ENCODE data around the gene CDK5.
"Not testable (repeated sequence)": the region's sequence is repeated elsewhere in the genome, so short reads cannot be mapped to it uniquely, and the experiment has no call there.

CDK5 gene

DNA sequence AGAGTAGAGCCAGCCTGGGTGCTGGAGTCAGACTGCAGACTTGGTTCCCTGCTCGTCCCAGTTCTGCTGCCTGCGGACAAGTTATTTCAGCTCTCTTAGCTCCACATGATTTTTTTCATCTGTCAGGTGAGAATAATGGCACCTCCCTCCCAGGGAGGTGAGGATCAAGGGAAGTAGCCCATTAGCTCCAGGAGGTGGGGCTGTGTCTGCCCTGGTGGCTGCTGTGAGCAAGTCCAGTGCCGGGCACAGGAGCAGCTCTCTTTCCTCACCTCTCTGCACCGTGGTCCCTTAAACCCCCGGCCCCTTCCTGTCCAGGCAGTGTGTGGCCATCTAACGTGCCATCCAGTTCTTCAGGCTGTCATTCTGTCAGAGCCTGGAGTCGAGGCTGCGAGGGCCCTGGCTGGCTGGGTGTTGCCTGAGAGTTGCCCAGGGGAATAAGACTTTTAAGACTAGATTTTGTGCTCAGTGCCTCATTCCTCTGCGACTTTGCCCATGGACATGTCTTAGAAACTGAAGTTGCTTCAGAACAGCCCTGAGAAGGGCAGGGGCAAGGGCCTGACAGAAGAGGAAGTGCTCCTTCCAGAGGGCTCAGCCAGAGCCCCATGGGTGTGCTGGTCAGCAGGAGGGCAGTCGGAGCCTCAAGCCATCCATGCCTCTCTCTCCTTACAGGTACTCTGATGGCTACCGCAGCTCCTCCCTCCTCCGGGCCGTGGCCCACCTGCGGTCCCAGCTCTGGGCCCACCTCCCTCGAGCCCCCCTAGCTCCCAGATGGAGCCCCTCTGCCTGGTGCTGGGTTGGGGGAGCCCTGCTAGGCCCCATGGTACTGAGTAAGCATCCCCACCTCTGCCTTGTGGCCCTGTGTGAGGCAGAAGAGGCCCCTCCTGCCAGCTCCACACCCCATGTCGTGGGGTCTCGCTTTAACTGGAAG, 24.5 kb downstream of the CDK5 start:
- no peak for DNase-seq (ENCODE audit: low spot score in 2 of 2)
- no peaks in the 10 kb centered on the region for H3K9me3 ChIP-seq
- in situ Hi-C loops (cut with MboI; ENCODE audit: low sequenced_read_pairs), result no loop called here
- H3K27me3 ChIP-seq (ENCODE audit: low read depth), result no peaks in the 10 kb centered on the region
- H3K36me3 ChIP-seq (replicated peaks), result peaks cover 11% of the 10 kb centered on the region
- no peak overlapping the region for H3K4me3 ChIP-seq
- peaks cover 4% of the 10 kb centered on the region for H3K4me1 ChIP-seq

DNA sequence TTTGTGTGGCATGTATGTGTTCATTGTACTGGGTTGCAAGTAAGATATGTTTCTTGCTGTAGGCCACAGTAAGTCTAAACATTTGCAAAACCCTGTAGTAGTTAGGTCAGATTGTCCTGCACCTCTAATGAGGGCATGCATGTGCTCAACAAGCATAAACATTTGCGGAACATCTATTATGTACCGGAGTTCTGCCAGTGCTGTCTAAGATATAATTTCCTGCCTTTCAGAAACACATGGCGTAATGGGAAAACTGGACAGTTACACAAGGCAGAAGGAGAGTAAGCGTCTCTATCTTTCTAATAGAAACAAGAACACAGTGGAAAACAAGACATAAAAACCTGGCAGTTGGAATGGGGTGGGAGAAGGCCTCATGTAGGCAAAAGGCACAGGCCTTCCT, 26.7 kb downstream of the CDK5 start:
- peaks cover 20% of the 10 kb centered on the region for H3K4me1 ChIP-seq
- DNase-seq (ENCODE audit: low spot score in 2 of 2), result no peak
- H3K4me3 ChIP-seq, result no peak overlapping the region
- peaks cover 11% of the 10 kb centered on the region for H3K36me3 ChIP-seq (replicated peaks)
- in situ Hi-C loops (cut with MboI; ENCODE audit: low sequenced_read_pairs), result no loop called here
- H3K27me3 ChIP-seq (ENCODE audit: low read depth), result no peaks in the 10 kb centered on the region
- H3K9me3 ChIP-seq, result no peaks in the 10 kb centered on the region

DNA sequence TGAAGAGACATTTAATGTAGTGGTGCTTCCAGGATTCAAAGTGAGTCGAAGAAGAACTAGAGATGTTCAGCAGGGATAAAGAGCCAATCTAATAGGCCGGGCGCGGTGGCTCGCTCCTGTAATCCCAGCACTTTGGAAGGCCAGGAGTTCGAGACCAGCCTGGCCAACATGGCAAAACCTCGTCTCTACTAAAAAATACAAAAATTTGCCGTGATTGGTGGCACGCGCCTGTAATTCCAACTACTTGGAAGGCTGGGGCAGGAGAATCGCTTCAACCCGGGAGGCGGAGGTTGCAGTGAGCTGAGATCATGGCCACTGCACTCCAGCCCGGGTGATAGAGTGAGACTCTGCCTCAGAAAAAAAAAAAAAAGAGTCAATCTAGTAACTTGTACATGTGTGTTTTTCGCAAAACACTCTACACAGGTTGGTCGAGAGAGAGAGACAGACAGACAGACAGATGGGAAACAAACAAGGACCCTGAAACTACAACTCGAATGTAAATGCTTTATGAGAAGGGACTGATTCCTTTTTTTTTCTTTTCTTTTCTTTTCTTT, 28.7 kb downstream of the CDK5 start:
- Histone ChIP-seq H3K4me3 (peak overlapping the region; percentile 96), H3K36me3 (replicated peaks) (peaks cover 3% of the 10 kb centered on the region; the same call in 1 of the 2 replicates), H3K27me3 (ENCODE audit: low read depth) (no peaks in the 10 kb centered on the region), H3K9me3 (no peaks in the 10 kb centered on the region), H3K4me1 (peaks cover 20% of the 10 kb centered on the region)
- in situ Hi-C loops (cut with MboI; ENCODE audit: low sequenced_read_pairs), result no loop called here
- DNase-seq (ENCODE audit: low spot score in 2 of 2), result no peak

DNA sequence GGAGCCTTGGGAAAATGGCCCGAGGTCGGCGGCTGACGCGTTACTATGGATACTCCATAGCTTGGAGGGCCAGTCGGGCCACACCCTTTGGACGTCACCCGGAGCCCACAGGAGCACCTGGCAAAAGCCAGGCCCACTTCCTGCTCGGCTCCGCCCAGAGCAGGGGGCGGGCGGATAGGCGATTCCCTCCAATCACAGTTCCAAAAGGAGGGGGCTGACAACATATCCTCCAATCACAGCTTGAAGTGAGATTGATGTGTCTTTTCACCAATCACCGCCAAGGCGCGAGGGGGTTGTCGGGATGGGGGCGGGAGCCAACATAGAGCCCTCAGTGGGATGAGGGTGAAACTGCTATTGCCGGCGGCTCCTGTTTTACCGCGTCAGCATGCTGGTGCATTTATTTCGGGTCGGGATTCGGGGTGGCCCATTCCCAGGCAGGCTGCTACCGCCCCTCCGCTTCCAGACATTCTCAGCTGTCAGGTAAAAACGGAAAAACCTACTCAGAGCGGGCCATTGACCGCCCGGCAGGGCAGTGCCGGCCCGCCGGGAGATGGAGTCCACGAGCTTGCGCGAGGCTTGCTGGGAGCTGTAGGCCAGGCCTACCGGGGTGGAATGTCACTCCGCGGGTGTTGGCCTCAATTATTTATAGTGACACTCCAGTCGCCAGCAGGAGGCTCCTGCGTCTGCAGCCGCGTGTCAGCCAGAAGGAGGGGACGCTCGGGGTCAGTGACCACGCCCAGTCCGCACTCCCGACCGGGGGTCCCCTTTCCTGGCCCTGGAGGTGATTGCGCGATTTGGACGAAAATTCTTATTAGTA, 29.4 kb downstream of the CDK5 start, which contains the start of gene ABCB8:
TSS of gene ABCB8 (plus strand) at position 320 of the 817 bp plus-strand sequence. CDS start at position 386, 66 bp downstream.
- Histone ChIP-seq H3K27me3 (ENCODE audit: low read depth) (no peaks in the 10 kb centered on the region), H3K9me3 (no peaks in the 10 kb centered on the region), H3K36me3 (replicated peaks) (peaks cover 3% of the 10 kb centered on the region; the same call in 1 of the 2 replicates), H3K4me1 (peaks cover 20% of the 10 kb centered on the region), H3K4me3 (peak within 1 kb of the TSS; percentile 96)
- in situ Hi-C loops (cut with MboI; ENCODE audit: low sequenced_read_pairs), result no loop called here
- peak; percentile 97 to 99 for DNase-seq (ENCODE audit: low spot score in 2 of 2)

DNA sequence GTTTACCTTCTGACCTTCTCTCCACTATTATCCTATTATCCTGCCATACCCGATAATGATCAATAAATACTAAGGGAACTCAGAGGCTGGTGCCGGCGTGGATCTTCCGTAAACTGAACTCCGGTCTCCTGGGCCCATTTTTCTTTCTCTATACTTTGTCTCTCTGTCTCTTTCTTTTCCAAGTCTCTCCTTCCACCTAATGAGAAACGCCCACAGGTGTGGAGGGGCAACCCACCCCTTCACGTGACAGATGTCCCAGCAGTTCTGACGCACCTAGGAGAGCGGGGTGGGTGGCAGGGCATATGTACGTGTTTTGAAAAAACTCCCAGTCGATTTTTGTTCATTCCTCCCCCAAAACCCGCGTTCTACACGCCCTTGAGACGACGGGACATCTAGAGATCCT, 30.0 kb downstream of the CDK5 start:
- peaks cover 20% of the 10 kb centered on the region for H3K4me1 ChIP-seq
- in situ Hi-C loops (cut with MboI; ENCODE audit: low sequenced_read_pairs); DNase-seq (ENCODE audit: low spot score in 2 of 2); H3K36me3 ChIP-seq (replicated peaks); H3K9me3 ChIP-seq; H3K27me3 ChIP-seq (ENCODE audit: low read depth): not testable (repeated sequence)
- peak overlapping the region; percentile 96 for H3K4me3 ChIP-seq

DNA sequence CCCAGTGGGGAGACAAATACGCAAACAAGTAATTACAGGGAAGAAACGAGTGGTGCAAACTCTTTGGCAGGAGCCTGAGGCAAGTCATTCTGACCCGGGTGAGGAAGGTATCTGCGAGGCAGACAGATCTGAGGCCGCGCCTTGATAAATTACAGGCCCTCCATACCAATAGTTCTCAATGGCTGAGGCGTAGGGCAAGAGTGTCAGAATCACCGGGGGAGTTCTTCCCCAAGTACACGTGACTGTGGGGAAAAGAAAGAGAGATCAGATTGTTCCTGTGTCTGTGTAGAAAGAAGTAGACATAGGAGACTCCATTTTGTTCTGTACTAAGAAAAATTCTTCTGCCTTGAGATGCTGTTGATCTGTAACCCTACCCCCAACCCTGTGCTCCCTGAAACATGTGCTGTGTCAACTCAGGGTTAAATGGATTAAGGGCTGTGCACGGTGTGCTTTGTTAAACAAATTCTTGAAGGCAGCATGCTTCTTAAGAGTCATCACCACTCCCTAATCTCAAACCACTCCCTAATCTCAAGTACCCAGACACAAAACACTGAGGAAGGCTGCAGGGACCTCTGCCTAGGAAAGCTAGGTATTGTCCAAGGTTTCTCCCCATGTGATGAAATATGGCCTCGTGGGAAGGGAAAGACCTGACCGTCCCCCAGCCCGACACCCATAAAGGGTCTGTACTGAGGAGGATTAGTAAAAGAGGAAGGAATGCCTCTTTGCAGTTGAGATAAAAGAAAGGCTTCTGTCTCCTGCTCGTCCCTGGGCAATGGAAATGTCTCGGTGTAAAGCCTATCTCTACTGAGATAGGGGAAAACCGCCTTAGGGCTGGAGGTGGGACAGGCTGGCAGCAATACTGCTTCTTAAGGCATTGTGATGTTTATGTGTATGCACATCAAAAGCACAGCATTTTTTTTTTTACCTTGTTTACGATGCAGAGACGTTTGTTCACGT, 30.6 kb downstream of the CDK5 start:
- Histone ChIP-seq H3K4me3 (peak overlapping the region; percentile 96), H3K4me1 (peaks cover 20% of the 10 kb centered on the region)
- DNase-seq (ENCODE audit: low spot score in 2 of 2), result peak; percentile 77 to 93
- H3K27me3 ChIP-seq (ENCODE audit: low read depth); H3K36me3 ChIP-seq (replicated peaks); in situ Hi-C loops (cut with MboI; ENCODE audit: low sequenced_read_pairs); H3K9me3 ChIP-seq: not testable (repeated sequence)

DNA sequence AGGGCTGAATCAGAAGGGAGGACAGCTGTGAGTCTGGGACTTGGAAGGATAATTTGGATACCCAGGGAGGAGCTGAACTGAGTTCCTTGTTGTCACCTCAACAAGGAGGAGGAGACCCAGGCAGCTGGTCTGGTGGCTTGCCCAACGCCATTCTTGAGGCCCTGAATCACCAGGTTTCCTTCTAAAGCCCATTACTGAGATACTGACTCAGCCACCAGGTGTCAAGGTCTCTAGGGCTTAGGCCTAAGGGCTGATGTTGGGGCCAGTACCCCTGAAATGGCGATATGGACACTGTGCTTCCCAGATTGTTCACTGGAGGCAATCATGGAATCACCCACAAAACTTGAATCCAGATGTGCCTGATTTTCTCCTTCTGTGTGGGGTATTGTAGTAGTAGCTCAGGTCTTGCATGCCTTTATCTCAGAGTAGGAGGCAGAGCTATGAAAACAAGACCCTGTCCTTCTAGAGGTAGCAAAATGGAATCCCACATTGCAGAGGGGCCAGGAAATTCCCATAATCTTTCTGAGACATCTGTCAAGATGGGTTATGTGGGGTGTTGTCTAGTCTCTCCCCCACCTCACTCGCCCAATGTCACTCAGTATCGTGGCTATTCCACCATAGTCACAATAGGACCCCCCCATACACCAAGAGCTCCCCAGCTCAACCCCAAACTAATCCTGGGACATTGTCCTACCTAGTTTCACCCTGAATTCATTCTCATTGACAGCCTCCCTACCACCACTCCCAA, 31.6 kb downstream of the CDK5 start:
- Histone ChIP-seq H3K4me1 (peaks cover 20% of the 10 kb centered on the region), H3K9me3 (no peaks in the 10 kb centered on the region), H3K4me3 (no peak overlapping the region), H3K27me3 (ENCODE audit: low read depth) (no peaks in the 10 kb centered on the region), H3K36me3 (replicated peaks) (no peaks in the 10 kb centered on the region)
- in situ Hi-C loops (cut with MboI; ENCODE audit: low sequenced_read_pairs), result no loop called here
- DNase-seq (ENCODE audit: low spot score in 2 of 2), result no peak

DNA sequence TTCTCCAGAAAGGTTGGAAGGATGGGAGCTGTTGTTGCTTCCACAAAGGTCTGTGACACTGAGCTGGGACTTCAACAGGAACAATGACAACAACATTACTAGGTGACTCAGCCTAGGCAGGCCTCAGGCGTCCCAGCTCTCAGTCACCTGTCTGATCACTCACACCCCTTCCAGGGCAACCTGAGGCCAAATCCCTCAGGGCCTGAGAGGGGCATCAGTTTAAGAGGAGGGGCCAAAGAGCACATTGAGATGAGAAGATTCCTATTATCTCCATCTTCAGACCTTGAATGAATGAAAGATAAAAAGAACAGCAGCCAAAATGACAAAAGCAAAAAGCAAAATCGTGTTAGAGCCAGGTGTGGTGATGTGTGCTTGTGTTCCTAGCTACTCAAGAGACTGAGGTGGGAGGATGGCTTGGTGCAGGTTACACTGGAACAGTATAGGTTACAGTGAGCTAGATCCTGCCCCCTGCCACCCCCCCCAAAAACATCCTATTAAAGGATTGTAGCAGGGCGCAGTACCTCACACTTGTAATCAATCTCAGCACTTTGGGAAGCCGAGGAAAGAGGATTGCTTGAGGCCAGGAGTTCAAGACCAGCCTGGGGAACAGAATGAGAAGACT, 33.2 kb downstream of the CDK5 start, which contains the start of gene ATG9B:
TSS of gene ATG9B (minus strand) at position 60 of the 622 bp plus-strand sequence. CDS start 71 bp downstream, outside the sequence.
- no peak for DNase-seq (ENCODE audit: low spot score in 2 of 2)
- in situ Hi-C loops (cut with MboI; ENCODE audit: low sequenced_read_pairs), result no loop called here
- H3K36me3 ChIP-seq (replicated peaks), result no peaks in the 10 kb centered on the region
- H3K4me3 ChIP-seq, result no peak within 1 kb of the TSS
- no peaks in the 10 kb centered on the region for H3K9me3 ChIP-seq
- peaks cover 25% of the 10 kb centered on the region for H3K4me1 ChIP-seq
- H3K27me3 ChIP-seq (ENCODE audit: low read depth), result no peaks in the 10 kb centered on the region

DNA sequence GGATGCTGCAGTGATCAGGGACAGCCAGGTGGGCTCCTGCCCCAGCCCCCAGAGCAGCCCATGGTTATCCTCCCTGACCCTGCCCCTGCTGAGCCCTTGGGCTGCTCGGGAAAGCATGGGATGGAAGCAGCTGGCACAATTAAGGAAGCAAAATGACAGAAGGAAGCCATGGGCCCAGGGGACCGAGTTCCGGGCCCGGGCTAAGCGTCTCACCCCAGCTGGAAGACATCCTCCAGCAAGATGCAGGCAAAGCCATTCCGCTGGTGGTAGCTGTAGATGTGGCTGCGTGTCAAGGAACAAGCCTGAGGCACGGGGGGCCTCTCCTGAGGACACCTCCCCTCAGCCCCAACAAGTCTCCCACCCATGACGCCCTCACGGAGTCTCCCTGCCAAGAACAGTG, 34.5 kb downstream of the CDK5 start:
- Histone ChIP-seq H3K4me3 (no peak overlapping the region), H3K27me3 (ENCODE audit: low read depth) (no peaks in the 10 kb centered on the region), H3K9me3 (no peaks in the 10 kb centered on the region), H3K4me1 (peaks cover 25% of the 10 kb centered on the region), H3K36me3 (replicated peaks) (no peaks in the 10 kb centered on the region)
- in situ Hi-C loops (cut with MboI; ENCODE audit: low sequenced_read_pairs), result no loop called here
- no peak for DNase-seq (ENCODE audit: low spot score in 2 of 2)

DNA sequence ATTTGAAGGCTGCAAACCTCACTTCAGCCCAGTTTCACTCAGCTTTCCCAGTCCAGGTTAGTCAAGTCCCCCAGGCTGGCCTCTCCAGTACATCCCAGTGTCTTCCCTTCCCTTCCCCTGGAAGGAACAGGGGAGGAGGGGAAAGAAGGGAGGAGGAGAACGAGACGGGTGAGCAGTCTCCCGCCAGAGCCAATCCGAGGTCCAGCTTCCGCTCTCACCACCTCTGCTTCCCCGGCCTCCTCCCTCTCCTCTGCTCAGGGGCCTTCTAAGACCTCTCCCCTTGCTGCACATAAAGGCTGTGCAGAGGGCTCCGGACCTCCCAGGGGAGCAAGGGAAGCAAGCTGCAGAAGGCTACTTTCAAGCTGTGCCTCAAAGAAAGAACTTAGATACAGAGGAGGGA, 37.5 kb downstream of the CDK5 start:
- H3K4me3 ChIP-seq, result no peak overlapping the region
- DNase-seq (ENCODE audit: low spot score in 2 of 2), result peak in 1 of 2 experiments; percentile 51
- no peaks in the 10 kb centered on the region for H3K36me3 ChIP-seq (replicated peaks)
- in situ Hi-C loops (cut with MboI; ENCODE audit: low sequenced_read_pairs), result no loop called here
- H3K9me3 ChIP-seq, result no peaks in the 10 kb centered on the region
- peaks cover 13% of the 10 kb centered on the region for H3K4me1 ChIP-seq
- no peaks in the 10 kb centered on the region for H3K27me3 ChIP-seq (ENCODE audit: low read depth)

DNA sequence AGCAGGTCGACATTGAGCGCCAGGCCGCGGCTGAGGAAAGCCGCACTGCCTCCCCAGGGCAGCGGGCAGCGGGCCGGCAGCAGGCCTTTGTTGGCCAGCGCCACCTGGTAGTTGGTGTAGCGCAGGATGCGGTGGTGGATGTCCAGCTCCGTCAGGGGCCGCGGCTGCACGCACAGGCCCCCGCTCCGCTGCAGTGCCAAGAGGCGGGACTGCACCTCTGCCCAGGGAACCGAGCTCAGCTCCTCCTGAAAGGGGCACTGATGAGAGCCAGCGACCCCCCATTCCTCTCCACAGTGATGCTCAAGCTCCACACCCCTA, 38.6 kb downstream of the CDK5 start:
- no peak for DNase-seq (ENCODE audit: low spot score in 2 of 2)
- in situ Hi-C loops (cut with MboI; ENCODE audit: low sequenced_read_pairs), result no loop called here
- no peaks in the 10 kb centered on the region for H3K36me3 ChIP-seq (replicated peaks)
- peaks cover 13% of the 10 kb centered on the region for H3K4me1 ChIP-seq
- H3K4me3 ChIP-seq, result no peak overlapping the region
- H3K9me3 ChIP-seq, result no peaks in the 10 kb centered on the region
- H3K27me3 ChIP-seq (ENCODE audit: low read depth), result no peaks in the 10 kb centered on the region

DNA sequence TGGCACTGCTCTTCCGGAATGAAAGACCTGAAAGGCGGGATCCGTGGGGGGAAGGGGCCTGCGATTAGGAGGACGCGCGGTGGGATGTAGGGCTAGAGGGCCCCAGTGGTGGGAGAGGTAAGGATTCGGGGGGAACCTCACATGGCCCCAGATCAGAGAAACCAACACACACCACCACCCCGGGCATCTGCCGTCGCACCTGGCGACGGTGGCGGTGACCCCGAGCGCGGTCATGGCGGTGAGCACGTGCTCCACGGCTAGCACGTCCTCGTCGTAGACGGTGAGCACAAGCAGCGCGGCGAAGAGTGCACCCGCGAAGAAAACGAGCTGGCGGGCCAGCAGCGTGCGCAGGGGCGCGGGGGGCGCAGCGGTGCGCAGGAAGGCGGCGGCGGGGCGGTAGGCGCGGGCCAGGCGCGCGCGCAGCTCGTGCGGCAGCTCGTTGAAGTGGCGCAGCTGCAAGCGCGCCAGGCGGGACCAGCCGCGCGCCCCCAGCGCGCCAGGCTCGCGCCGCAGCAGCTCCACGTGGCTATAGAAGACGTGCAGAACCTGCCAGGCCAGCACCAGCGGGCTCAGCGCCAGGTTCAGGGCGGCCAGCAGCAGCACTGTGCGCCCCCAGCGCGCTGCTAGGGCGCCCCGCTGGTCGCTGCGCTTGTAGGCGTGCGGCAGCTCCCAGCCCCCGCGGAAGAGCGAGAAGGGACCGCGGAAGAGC, 39.1 kb downstream of the CDK5 start:
- Histone ChIP-seq H3K4me1 (peaks cover 13% of the 10 kb centered on the region), H3K27me3 (ENCODE audit: low read depth) (no peaks in the 10 kb centered on the region), H3K9me3 (no peaks in the 10 kb centered on the region), H3K36me3 (replicated peaks) (no peaks in the 10 kb centered on the region), H3K4me3 (peak overlapping the region; percentile 23)
- in situ Hi-C loops (cut with MboI; ENCODE audit: low sequenced_read_pairs), result no loop called here
- DNase-seq (ENCODE audit: low spot score in 2 of 2), result no peak
